Measurements from ENCODE around the gene TMEM53.

The TMEM53 gene

DNA sequence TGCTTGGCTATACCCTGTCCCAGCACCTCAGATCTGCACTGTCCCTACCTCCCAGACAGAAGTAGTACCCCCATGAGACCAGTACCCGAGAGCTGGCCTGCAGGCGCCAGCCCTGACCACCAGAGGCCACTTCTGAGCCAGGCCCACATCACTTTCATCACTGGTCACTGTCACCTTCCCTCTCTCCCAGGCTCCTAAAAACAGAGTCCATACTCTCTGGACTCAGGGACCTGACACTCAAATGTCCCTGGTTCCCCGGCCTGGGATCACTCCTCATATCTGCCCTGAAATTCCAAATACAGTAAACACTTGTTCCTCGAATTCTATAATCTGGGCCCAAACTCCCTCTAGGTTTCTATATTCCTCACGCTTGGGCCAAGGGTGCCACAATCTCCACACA, 18.7 kb downstream of the TMEM53 start:
- no peak for DNase-seq (ENCODE audit: low read depth)
- no peak overlapping the region for H3K4me3 ChIP-seq (ENCODE audit: control insufficient read depth, low read depth, low read length)
- TF ChIP-seq, protein P1, sequence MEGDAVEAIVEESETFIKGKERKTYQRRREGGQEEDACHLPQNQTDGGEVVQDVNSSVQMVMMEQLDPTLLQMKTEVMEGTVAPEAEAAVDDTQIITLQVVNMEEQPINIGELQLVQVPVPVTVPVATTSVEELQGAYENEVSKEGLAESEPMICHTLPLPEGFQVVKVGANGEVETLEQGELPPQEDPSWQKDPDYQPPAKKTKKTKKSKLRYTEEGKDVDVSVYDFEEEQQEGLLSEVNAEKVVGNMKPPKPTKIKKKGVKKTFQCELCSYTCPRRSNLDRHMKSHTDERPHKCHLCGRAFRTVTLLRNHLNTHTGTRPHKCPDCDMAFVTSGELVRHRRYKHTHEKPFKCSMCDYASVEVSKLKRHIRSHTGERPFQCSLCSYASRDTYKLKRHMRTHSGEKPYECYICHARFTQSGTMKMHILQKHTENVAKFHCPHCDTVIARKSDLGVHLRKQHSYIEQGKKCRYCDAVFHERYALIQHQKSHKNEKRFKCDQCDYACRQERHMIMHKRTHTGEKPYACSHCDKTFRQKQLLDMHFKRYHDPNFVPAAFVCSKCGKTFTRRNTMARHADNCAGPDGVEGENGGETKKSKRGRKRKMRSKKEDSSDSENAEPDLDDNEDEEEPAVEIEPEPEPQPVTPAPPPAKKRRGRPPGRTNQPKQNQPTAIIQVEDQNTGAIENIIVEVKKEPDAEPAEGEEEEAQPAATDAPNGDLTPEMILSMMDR (IDR thresholded peaks at IDR 0.05; ENCODE audit: control insufficient read depth, insufficient read depth, low read depth, low read length, missing control alignments) = peak; percentile 88

DNA sequence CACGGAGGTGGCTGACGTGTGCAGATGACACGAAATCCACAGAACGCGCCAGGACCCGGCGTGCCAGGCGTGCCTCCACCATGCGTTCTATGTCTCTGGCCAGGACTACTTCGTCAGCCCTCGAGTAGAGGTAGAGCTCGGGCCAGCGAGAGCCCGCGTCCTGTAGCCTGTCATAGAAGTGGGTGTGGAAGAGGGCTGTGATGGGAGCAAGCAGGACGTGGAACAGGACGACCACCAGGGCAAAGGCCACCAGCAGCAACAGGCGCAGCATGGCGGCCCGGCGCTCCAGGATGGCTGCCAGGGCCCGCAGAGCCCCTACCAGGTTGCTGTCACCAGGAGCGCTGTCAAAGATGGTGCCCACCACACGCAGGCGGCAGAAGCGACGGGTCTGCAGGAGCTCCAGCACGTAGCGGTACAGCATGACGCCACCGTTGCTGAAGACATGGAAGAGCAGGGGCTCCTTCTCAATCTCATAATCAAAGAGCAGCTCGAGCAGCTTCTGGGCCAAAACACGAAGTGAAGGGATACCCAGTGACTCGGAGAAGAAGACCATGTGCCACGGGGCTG, 19.6 kb downstream of the TMEM53 start:
- no peak for DNase-seq (ENCODE audit: low read depth)
- TF ChIP-seq, protein P1 (IDR thresholded peaks at IDR 0.05; ENCODE audit: control insufficient read depth, insufficient read depth, low read depth, low read length, missing control alignments) = no peak

DNA sequence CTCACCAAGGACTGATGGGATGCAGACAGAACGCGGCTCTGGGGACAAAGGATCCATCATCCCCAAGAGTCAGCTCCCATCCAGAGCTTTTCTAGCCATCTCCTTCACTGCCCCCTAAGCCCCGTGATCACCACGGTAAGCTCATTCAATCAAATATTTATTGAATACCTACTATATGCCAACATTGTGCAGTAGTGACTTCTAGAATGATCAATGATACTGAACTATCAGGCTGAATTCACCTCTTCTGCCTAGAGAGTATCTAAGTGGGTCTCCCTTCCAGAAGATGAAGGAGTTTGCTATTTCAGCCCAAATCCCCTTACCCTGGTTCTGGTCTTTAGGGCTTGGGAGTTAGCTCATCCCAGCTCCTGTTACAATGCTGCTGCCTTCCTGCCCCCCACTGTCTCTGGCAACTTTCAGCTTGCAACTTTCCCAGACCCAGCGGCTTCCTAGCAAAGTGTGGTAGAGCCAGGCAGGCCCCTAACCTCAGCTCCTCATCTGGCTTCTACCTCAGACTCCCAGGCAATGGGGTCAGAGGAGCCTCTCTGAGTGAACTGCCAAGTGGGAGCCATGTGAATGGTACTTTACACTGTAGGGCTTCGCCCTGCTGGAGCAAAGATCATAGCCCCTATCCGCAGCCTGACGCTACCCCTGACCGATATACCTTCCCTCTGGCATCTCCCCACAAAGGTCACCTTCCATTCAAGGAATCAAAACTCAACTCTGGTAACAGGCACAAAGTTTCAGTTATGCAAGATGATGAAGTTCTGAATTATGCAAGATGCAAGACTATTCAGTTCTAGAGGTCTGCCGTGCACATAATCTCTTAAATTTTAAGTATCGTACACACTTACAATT, 20.9 kb downstream of the TMEM53 start:
- TF ChIP-seq, protein P1 (IDR thresholded peaks at IDR 0.05; ENCODE audit: control insufficient read depth, insufficient read depth, low read depth, low read length, missing control alignments) = no peak
- no peak for DNase-seq (ENCODE audit: low read depth)
- H3K4me3 ChIP-seq (ENCODE audit: control insufficient read depth, low read depth, low read length) = no peak overlapping the region

More for the DNA sequence above, 19.6 kb downstream of the TMEM53 start:
- H3K4me3 ChIP-seq (ENCODE audit: control insufficient read depth, low read depth, low read length) = no peak overlapping the region

GRCh38 chr1:44652445-44653106, 21.7 kb downstream of the TMEM53 start:
- no peak for DNase-seq (ENCODE audit: low read depth)
- TF ChIP-seq, protein P1 (IDR thresholded peaks at IDR 0.05; ENCODE audit: control insufficient read depth, insufficient read depth, low read depth, low read length, missing control alignments) = peak; percentile 97
- H3K4me3 ChIP-seq (ENCODE audit: control insufficient read depth, low read depth, low read length) = no peak overlapping the region

DNA sequence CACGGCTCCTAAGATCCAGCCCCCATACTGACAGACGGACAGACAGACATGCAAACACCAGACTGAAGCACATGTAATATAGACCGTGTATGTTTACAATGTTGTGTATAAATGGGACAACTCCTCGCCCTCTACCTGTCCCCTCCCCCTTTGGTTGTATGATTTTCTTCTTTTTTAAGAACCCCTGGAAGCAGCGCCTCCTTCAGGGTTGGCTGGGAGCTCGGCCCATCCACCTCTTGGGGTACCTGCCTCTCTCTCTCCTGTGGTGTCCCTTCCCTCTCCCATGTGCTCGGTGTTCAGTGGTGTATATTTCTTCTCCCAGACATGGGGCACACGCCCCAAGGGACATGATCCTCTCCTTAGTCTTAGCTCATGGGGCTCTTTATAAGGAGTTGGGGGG, 23.2 kb downstream of the TMEM53 start:
- TF ChIP-seq, protein P1 (IDR thresholded peaks at IDR 0.05; ENCODE audit: control insufficient read depth, insufficient read depth, low read depth, low read length, missing control alignments) = no peak
- DNase-seq (ENCODE audit: low read depth) = no peak
- no peak overlapping the region for H3K4me3 ChIP-seq (ENCODE audit: control insufficient read depth, low read depth, low read length)

DNA sequence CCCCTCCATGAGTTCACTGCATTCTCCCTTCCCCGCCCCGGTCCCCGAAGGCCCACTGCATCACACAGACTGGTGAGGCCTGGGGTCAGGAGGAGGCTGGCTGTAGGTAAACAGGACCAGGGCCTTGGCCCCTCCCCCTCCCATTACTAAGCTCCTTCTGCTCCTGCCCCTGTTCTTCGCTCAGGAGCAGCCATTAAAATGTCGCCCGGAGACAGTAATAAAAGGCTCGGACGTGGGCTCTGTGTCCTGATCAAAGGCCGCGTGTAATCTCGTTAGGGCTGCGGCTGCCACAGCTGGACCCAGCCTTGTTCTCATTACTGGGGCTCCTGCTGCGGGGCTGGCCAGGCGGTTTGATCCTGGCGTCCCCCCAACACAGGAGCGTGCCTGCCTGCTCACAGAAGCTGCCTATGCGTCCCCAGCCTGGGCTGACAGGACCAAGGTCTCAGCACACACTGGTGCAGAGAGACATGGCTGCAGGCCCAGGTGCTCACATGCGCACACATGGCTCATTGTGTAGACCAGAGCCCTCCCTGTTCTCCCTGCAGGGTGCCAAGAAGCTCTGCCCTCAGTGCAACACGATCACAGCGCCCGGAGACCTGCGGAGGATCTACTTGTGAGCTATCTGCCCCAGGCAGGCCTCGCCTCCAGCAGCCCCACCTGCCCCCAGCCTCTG, 24.0 kb downstream of the TMEM53 start:
- no peak for DNase-seq (ENCODE audit: low read depth)
- TF ChIP-seq, protein P1 (IDR thresholded peaks at IDR 0.05; ENCODE audit: control insufficient read depth, insufficient read depth, low read depth, low read length, missing control alignments) = no peak
- no peak overlapping the region for H3K4me3 ChIP-seq (ENCODE audit: control insufficient read depth, low read depth, low read length)
